ENCODE measurements around the gene DNER. TPM values are rescaled to one million over a fixed set of nuclear protein-coding genes. Genes with fewer than 3 reads are reported as not detected.

Gene DNER
- total and polyA plus RNA-seq, 2 donors (not counting 1 experiment from before 2014, with no cell fraction given) = not detected

DNA sequence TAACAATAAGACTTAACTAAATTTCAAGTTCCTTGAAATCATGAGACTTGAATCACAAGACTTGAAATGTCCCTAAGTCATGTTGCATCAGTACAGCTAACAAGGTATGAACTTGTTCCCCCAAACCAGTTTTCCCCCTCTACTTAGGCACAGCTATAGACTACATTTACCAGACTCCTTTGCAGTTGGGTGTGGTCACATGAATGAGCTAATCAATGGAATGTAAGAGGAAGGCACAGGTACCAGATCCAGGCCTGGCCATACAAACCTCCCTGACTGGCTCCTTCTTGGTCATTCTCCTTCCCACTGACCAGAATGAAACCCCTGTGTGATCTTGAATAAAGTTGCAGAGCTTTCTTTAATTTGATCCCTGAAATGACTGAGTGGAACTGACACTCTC is 77.8 kb downstream of the DNER start:
- POLR2A ChIA-PET = no interaction called here
- Histone ChIP-seq H3K4me2 (replicated peaks; ENCODE audit: low read depth, low read length, poor library complexity, severe bottlenecking) (no peak overlapping the region), H4K20me1 (ENCODE audit: control insufficient read depth, insufficient read depth, low read length, poor library complexity, severe bottlenecking) (no peaks in the 10 kb centered on the region), H3K27ac (ENCODE audit: low read length in 2 of 2) (no peak overlapping the region), H3K9me3 (ENCODE audit: control extremely low read depth in 1 of 3, control insufficient read depth in 2 of 3, insufficient read depth in 1 of 3, low read length in 2 of 3) (no peaks in the 10 kb centered on the region), H2AFZ (ENCODE audit: insufficient read depth, low read depth, low read length, poor library complexity, severe bottlenecking) (no peak overlapping the region), H3K27me3 (replicated peaks in 1 of 4; ENCODE audit: control extremely low read depth in 1 of 4, control insufficient read depth in 3 of 4, insufficient read depth in 4 of 4, low read length in 3 of 4) (peaks cover 0 to 6% (median under 1%) of the 10 kb centered on the region in 4 experiments), H3K36me3 (replicated peaks in 1 of 2; ENCODE audit: control extremely low read depth in 1 of 2, control insufficient read depth in 1 of 2, extremely low read depth in 1 of 2, insufficient read depth in 2 of 2, low read length in 1 of 2) (no peaks in the 10 kb centered on the region), H3K4me1 (ENCODE audit: control insufficient read depth in 2 of 2, insufficient read depth in 2 of 2, low read length in 2 of 2) (no peaks in the 10 kb centered on the region), H3K9ac (ENCODE audit: low read length) (no peak overlapping the region), H3K4me3 (ENCODE audit: control extremely low read depth in 1 of 5, extremely low read depth in 1 of 5, insufficient read depth in 1 of 5, low read depth in 2 of 5, low read length in 4 of 5) (no peak overlapping the region), H3K79me2 (ENCODE audit: control insufficient read depth, insufficient read depth, low read length) (no peaks in the 10 kb centered on the region)
- intact Hi-C loops (cut with micrococcal nuclease) = no loop called here
- CTCF ChIA-PET = no interaction called here
- ATAC-seq (ENCODE audit: low read depth) (no peak), DNase-seq (no peak)
- H3K9me3 Mint-ChIP-seq (ENCODE audit: insufficient read depth) = no peaks in the 10 kb centered on the region
- no peaks in the 10 kb centered on the region for H3K4me1 Mint-ChIP-seq
- H3K27me3 Mint-ChIP-seq = peaks cover 37% of the 10 kb centered on the region
- no peak overlapping the region for H3K4me3 Mint-ChIP-seq
- TF ChIP-seq, protein P1, sequence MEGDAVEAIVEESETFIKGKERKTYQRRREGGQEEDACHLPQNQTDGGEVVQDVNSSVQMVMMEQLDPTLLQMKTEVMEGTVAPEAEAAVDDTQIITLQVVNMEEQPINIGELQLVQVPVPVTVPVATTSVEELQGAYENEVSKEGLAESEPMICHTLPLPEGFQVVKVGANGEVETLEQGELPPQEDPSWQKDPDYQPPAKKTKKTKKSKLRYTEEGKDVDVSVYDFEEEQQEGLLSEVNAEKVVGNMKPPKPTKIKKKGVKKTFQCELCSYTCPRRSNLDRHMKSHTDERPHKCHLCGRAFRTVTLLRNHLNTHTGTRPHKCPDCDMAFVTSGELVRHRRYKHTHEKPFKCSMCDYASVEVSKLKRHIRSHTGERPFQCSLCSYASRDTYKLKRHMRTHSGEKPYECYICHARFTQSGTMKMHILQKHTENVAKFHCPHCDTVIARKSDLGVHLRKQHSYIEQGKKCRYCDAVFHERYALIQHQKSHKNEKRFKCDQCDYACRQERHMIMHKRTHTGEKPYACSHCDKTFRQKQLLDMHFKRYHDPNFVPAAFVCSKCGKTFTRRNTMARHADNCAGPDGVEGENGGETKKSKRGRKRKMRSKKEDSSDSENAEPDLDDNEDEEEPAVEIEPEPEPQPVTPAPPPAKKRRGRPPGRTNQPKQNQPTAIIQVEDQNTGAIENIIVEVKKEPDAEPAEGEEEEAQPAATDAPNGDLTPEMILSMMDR (IDR thresholded peaks at IDR 0.05) = no peak
- no peak for TF ChIP-seq EZH2 (IDR thresholded peaks at IDR 0.05; ENCODE audit: borderline replicate concordance, insufficient read depth, low read depth, low read length, poor library complexity, severe bottlenecking)
- H3K27ac Mint-ChIP-seq = no peak overlapping the region

DNA sequence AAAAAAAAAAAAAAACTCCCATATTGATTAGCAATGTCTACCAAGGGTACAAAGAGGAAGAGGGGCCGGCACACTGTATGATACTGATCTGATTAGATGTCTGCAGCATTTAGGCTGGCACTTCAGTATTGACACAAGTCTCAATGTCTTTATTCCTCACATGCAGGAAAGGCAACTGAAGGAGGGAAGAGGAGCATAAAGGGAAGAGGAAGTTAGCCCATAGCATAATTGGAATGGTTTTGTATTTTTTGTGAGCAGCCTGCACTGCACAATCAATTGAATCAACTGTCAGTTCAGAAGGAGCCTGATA is 79.0 kb downstream of the DNER start:
- TF ChIP-seq, protein P1 (IDR thresholded peaks at IDR 0.05) = no peak
- no peak for TF ChIP-seq EZH2 (IDR thresholded peaks at IDR 0.05; ENCODE audit: borderline replicate concordance, insufficient read depth, low read depth, low read length, poor library complexity, severe bottlenecking)
- peaks cover 29% of the 10 kb centered on the region for H3K27me3 Mint-ChIP-seq
- ATAC-seq (ENCODE audit: low read depth) = no peak
- Histone ChIP-seq H3K9ac (ENCODE audit: low read length) (no peak overlapping the region), H3K79me2 (ENCODE audit: control insufficient read depth, insufficient read depth, low read length) (no peaks in the 10 kb centered on the region), H3K4me1 (ENCODE audit: control insufficient read depth in 2 of 2, insufficient read depth in 2 of 2, low read length in 2 of 2) (no peaks in the 10 kb centered on the region), H3K4me2 (replicated peaks; ENCODE audit: low read depth, low read length, poor library complexity, severe bottlenecking) (no peak overlapping the region), H3K27ac (ENCODE audit: low read length in 2 of 2) (no peak overlapping the region), H3K4me3 (ENCODE audit: control extremely low read depth in 1 of 5, extremely low read depth in 1 of 5, insufficient read depth in 1 of 5, low read depth in 2 of 5, low read length in 4 of 5) (no peak overlapping the region), H4K20me1 (ENCODE audit: control insufficient read depth, insufficient read depth, low read length, poor library complexity, severe bottlenecking) (no peaks in the 10 kb centered on the region), H3K36me3 (replicated peaks in 1 of 2; ENCODE audit: control extremely low read depth in 1 of 2, control insufficient read depth in 1 of 2, extremely low read depth in 1 of 2, insufficient read depth in 2 of 2, low read length in 1 of 2) (no peaks in the 10 kb centered on the region), H3K9me3 (ENCODE audit: control extremely low read depth in 1 of 3, control insufficient read depth in 2 of 3, insufficient read depth in 1 of 3, low read length in 2 of 3) (no peaks in the 10 kb centered on the region), H3K27me3 (replicated peaks in 1 of 4; ENCODE audit: control extremely low read depth in 1 of 4, control insufficient read depth in 3 of 4, insufficient read depth in 4 of 4, low read length in 3 of 4) (peaks cover 0 to 6% (median 1%) of the 10 kb centered on the region in 4 experiments), H2AFZ (ENCODE audit: insufficient read depth, low read depth, low read length, poor library complexity, severe bottlenecking) (no peak overlapping the region)
- intact Hi-C loops (cut with micrococcal nuclease) = no loop called here
- no peak overlapping the region for H3K4me3 Mint-ChIP-seq
- no peaks in the 10 kb centered on the region for H3K4me1 Mint-ChIP-seq
- H3K9me3 Mint-ChIP-seq (ENCODE audit: insufficient read depth) = no peaks in the 10 kb centered on the region
- H3K27ac Mint-ChIP-seq = no peak overlapping the region
- no peak for DNase-seq
- CTCF ChIA-PET = no interaction called here
- POLR2A ChIA-PET = no interaction called here
- no CpG with 5 or more reads among the region's 1 CpG for WGBS (ENCODE audit: insufficient coverage)
